Tibial nerve (tissue), 4 donors: ENCODE data around the gene KATNAL1. TPM values are rescaled to one million over a fixed set of nuclear protein-coding genes. Genes with fewer than 3 reads are reported as not detected.
"Not testable (repeated sequence)": the region's sequence is repeated elsewhere in the genome, so short reads cannot be mapped to it uniquely, and the experiment has no call there.

ENCODE experiments used
- DNase-seq, 2 donors: peaks; one replicate each; pipeline ENCODE4 v3.0.0-alpha.2; 2019; ENCODE audit warnings: low spot score in 2 of 2
- H3K27ac ChIP-seq, 4 donors: fragments of 200-600 bp; sonication (generic) in 3 of 4; one replicate each; pipeline ENCODE4 v1.5.1; 2017 to 2019; ENCODE audit warnings: mild to moderate bottlenecking in 1 of 4
- H3K27me3 ChIP-seq, 2 donors: fragments of 200-600 bp; sonication (generic) in 1 of 2; one replicate each; pipeline versions ENCODE4 v1.5.1 to v1.6.0; 2017 to 2019
- H3K36me3 ChIP-seq, 3 donors: fragments of 200-600 bp; sonication (generic); one replicate each; pipeline ENCODE4 v1.5.1; 2018 to 2019
- H3K4me1 ChIP-seq, 4 donors: fragments of 200-600 bp; sonication (generic) in 3 of 4; one replicate each; pipeline ENCODE4 v1.5.1; 2017 to 2019
- H3K4me3 ChIP-seq, 4 donors: fragments of 200-600 bp; sonication (generic) in 3 of 4; one replicate each; pipeline ENCODE4 v1.5.1; 2017 to 2019; ENCODE audit warnings: mild to moderate bottlenecking in 1 of 4, moderate library complexity in 1 of 4
- H3K9me3 ChIP-seq, 4 donors: fragments of 200-600 bp; sonication (generic) in 3 of 4; one replicate each; pipeline ENCODE4 v1.5.1; 2017 to 2019
- EP300 ChIP-seq, 2 donors: sonication (generic); formaldehyde crosslinking; IDR thresholded peaks; one replicate each; pipeline ENCODE4 v1.6.1; 2017; ENCODE audit warnings: antibody characterized with exemption in 2 of 2, mild to moderate bottlenecking in 1 of 2
- POLR2A ChIP-seq, 2 donors: fragments of 450-650 bp; IDR thresholded peaks; one replicate each; pipeline ENCODE4 v1.6.1; 2017; ENCODE audit warnings: antibody characterized with exemption in 2 of 2, mild to moderate bottlenecking in 2 of 2, moderate library complexity in 2 of 2
- WGBS, 2 donors: methylation state at CpG; one replicate each; pipeline ENCODE4 v1.1.5; 2018; 5-methylcytosine and 5-hydroxymethylcytosine counted together
- total RNA-seq, 4 donors: library from RNA; depleted of rRNA; stranded (reverse); fragments of >200 nt; gene quantifications; one replicate each; pipeline ENCODE4 v1.1.0, GENCODE V29; 2016
- TF ChIP-seq, protein P1 (sequence below), 5 experiments: fragments of 200-600 bp in 3 of 5; fragments of 450-650 bp in 2 of 5; sonication (generic) in 3 of 5; IDR thresholded peaks; one replicate each; pipeline ENCODE4 v1.5.1; 2016 to 2019; ENCODE audit warnings: antibody characterized with exemption in 5 of 5, mild to moderate bottlenecking in 3 of 5, moderate library complexity in 2 of 5

Gene KATNAL1
- total RNA-seq, 4 donors from 2014 or later, result 13.5 to 27.2 (median 21.7) TPM

DNA sequence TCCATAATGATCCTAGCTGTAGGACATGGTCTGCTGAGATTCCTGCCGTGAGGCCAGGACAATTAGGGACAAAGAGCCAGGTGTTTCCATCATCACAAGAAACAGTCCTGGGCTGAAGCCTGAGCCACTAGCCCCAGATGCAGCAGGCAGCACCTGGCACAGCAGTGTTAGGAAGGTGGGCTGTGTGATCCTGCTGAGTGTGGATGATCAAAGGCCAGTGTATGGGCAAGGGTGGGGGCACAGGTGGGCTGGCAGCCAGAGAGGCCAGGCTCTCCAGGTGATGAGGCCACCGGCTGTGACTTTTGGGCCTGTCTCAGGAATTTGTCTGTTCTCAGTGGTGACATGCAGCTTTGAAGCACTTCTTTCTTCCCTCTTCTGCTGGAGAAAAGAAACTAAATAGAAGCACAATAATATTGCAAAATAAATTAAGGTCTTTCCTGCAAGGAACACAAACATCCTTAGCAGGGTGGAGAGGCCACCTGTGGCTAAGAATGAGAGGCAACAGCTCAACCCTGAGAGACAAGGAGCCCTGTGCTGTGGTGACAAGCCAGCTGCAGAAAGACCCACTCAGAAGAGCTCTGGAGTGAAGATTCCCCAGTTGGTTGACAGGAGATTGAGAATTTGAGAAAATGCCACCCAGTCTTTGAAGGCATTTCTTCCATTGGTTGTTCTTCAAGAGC lies 127.6 kb downstream of the KATNAL1 start:
- 51 to 55% methylated on average over 2 of the region's 2 CpGs for WGBS, 2 donors
- Histone ChIP-seq H3K36me3 (no peaks in the 10 kb centered on the region), H3K4me3 (no peak overlapping the region), H3K4me1 (no peaks in the 10 kb centered on the region), H3K27ac (no peak overlapping the region), H3K9me3 (no peaks in the 10 kb centered on the region), H3K27me3 (no peaks in the 10 kb centered on the region)
- TF ChIP-seq POLR2A (IDR thresholded peaks at IDR 0.05) (no peak), EP300 (IDR thresholded peaks at IDR 0.05) (no peak)
- TF ChIP-seq, protein P1, sequence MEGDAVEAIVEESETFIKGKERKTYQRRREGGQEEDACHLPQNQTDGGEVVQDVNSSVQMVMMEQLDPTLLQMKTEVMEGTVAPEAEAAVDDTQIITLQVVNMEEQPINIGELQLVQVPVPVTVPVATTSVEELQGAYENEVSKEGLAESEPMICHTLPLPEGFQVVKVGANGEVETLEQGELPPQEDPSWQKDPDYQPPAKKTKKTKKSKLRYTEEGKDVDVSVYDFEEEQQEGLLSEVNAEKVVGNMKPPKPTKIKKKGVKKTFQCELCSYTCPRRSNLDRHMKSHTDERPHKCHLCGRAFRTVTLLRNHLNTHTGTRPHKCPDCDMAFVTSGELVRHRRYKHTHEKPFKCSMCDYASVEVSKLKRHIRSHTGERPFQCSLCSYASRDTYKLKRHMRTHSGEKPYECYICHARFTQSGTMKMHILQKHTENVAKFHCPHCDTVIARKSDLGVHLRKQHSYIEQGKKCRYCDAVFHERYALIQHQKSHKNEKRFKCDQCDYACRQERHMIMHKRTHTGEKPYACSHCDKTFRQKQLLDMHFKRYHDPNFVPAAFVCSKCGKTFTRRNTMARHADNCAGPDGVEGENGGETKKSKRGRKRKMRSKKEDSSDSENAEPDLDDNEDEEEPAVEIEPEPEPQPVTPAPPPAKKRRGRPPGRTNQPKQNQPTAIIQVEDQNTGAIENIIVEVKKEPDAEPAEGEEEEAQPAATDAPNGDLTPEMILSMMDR (IDR thresholded peaks at IDR 0.05), result no peak
- no peak for DNase-seq

DNA sequence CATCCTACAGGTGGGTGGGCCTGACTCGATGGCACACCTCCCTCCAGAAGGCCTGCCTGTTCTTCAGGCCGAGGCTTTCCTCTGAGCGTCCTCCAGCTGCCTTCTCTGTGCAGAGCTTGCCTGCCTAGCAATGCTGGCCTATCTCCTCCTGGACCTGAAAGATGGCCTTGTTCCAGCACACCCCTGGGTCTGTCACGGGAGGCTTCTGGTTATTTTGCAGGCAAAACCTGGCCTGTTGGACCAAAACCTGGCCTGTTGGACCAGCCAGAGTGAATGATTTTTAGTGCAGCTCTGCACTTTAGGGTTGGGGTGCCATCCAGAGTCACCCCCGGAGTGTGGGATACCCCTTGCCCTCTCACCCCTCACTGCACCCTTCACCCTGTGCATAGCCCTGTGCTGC lies 128.4 kb downstream of the KATNAL1 start:
- H3K9me3 ChIP-seq, result no peaks in the 10 kb centered on the region
- no peak for DNase-seq
- H3K4me1 ChIP-seq, result no peaks in the 10 kb centered on the region
- H3K27ac ChIP-seq, result no peak overlapping the region
- 84 to 85% methylated on average over 5 of the region's 5 CpGs for WGBS, 2 donors
- H3K27me3 ChIP-seq, result no peaks in the 10 kb centered on the region
- TF ChIP-seq, protein P1 (IDR thresholded peaks at IDR 0.05), result no peak
- TF ChIP-seq POLR2A (IDR thresholded peaks at IDR 0.05) (no peak), EP300 (IDR thresholded peaks at IDR 0.05) (no peak)
- H3K4me3 ChIP-seq, result no peak overlapping the region
- H3K36me3 ChIP-seq, result no peaks in the 10 kb centered on the region

DNA sequence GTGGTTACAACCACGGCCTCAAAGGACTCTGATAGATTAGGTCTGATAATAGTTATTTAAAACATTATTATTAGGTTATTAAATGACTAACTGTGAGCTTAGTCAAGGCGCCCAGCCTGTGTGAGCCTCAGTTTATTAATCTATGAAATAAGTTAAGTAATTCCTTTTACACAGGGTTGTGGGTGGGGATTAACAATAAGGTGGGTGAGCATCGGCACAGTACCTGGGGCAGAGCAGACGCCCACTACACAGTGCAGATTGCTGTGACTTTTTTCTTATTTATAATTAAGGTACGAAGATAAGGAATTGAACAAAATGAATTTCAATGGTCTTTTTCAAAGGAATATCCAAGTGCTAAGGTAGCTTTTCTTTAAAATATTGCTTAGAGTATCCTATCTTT lies 132.2 kb downstream of the KATNAL1 start:
- Histone ChIP-seq H3K9me3 (no peaks in the 10 kb centered on the region), H3K27me3 (no peaks in the 10 kb centered on the region), H3K4me1 (no peaks in the 10 kb centered on the region), H3K4me3 (no peak overlapping the region), H3K36me3 (no peaks in the 10 kb centered on the region), H3K27ac (no peak overlapping the region)
- no peak for DNase-seq
- WGBS, 2 donors, result 92 to 94% methylated on average over 5 of the region's 5 CpGs
- no peak for TF ChIP-seq EP300 (IDR thresholded peaks at IDR 0.05)
- TF ChIP-seq, protein P1 (IDR thresholded peaks at IDR 0.05), result no peak
- TF ChIP-seq POLR2A (IDR thresholded peaks at IDR 0.05), result no peak

DNA sequence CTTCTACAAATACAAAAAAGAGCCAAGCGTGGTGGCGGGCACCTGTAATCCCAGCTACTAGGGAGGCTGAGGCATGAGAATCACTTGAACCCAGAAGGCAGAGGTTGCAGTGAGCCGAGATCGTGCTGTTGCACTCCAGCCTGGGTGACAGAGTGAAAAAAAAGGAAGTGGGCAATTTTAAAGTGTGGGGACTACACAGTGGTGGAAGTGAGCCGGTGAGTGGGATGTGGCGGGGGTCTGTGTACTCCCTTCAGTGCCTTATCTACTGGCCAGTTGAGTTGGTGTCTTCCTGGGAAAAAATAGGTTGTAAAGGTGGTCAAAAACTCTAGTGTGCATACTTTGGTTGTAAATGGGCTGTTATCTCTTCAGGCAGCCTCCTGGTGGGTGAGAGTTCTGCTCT lies 133.1 kb downstream of the KATNAL1 start:
- not testable (repeated sequence) for H3K27me3 ChIP-seq, DNase-seq, H3K9me3 ChIP-seq, H3K4me1 ChIP-seq, H3K27ac ChIP-seq, H3K4me3 ChIP-seq, H3K36me3 ChIP-seq
- 73 to 78% methylated on average over 6 of the region's 6 CpGs for WGBS, 2 donors

DNA sequence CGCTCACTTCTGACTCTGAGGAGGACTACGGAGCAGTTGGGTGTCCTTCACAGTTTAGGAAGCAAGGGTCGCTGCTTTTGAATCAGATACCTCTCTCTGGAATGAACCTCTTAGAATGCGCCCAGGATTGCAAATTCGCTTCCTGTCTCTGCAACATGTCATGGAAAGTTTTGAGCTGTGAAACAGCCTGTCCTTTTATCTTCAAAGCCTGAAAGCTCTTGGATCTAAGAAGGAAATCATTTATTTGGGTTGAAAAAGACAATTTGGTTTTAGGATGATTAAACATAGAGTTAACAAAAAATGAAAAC lies 134.1 kb downstream of the KATNAL1 start:
- no peak overlapping the region for H3K4me3 ChIP-seq
- no peak overlapping the region for H3K27ac ChIP-seq
- no peaks in the 10 kb centered on the region for H3K27me3 ChIP-seq
- no peaks in the 10 kb centered on the region for H3K36me3 ChIP-seq
- peaks cover 0 to 5% (median 0%) of the 10 kb centered on the region in 4 donors for H3K4me1 ChIP-seq
- 70 to 85% methylated on average over 5 of the region's 5 CpGs for WGBS, 2 donors
- H3K9me3 ChIP-seq, result no peaks in the 10 kb centered on the region
- TF ChIP-seq EP300 (IDR thresholded peaks at IDR 0.05) (no peak), POLR2A (IDR thresholded peaks at IDR 0.05) (no peak)
- TF ChIP-seq, protein P1 (IDR thresholded peaks at IDR 0.05), result no peak
- no peak for DNase-seq
